ENCODE measurements around the gene CDC25C.

DNA sequence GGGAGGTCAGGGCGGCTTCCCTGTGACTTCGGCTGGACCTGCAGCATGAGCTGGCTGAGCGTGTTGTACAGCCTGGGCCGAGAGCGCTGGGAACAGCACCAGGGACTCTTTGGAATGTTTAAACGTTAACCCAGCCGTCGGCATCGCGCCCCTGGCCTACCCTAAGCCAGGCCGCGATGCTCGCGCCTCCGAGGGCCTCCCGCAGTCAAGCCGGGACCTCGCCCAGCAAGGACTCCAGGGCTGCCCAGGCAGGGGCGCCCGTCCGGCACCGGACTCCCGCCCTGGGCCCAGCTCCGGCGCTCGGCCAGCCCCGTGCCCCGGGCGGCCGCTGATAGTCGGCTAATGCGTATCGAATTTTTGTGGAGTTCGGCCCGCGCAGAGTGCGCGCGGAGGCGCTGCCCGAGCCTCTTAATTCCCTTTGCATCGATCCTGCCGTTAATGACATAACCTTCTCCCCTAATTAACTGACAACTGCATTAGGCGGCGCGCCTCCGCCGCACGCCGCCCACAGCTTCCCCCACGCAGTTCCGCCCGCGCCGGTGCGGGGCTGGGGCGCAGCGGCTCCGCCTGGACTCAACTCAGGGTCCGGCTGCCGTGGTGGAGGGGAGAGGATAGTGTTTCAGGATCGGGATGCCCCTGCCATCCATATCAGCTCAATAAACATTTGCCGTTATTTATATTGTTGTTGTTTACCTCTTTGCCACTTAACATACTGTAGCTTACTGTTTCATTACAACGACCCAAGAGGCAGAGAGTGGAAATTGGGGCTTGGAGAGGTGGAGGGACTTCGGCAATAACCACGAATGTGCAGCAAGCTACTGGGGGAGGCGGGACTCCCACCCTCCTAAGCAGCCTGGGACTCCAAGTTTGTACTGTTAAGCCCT, 89.7 kb downstream of the CDC25C start:
- TF ChIP-seq, protein P1, sequence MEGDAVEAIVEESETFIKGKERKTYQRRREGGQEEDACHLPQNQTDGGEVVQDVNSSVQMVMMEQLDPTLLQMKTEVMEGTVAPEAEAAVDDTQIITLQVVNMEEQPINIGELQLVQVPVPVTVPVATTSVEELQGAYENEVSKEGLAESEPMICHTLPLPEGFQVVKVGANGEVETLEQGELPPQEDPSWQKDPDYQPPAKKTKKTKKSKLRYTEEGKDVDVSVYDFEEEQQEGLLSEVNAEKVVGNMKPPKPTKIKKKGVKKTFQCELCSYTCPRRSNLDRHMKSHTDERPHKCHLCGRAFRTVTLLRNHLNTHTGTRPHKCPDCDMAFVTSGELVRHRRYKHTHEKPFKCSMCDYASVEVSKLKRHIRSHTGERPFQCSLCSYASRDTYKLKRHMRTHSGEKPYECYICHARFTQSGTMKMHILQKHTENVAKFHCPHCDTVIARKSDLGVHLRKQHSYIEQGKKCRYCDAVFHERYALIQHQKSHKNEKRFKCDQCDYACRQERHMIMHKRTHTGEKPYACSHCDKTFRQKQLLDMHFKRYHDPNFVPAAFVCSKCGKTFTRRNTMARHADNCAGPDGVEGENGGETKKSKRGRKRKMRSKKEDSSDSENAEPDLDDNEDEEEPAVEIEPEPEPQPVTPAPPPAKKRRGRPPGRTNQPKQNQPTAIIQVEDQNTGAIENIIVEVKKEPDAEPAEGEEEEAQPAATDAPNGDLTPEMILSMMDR (conservative IDR thresholded peaks at IDR 0.05) = no peak
- no peak for TF ChIP-seq ZFX (IDR thresholded peaks at IDR 0.05)
